Measurements from ENCODE around the gene RBM45.
"Not testable (repeated sequence)": the region's sequence is repeated elsewhere in the genome, so short reads cannot be mapped to it uniquely, and the experiment has no call there.

The RBM45 gene, protein sequence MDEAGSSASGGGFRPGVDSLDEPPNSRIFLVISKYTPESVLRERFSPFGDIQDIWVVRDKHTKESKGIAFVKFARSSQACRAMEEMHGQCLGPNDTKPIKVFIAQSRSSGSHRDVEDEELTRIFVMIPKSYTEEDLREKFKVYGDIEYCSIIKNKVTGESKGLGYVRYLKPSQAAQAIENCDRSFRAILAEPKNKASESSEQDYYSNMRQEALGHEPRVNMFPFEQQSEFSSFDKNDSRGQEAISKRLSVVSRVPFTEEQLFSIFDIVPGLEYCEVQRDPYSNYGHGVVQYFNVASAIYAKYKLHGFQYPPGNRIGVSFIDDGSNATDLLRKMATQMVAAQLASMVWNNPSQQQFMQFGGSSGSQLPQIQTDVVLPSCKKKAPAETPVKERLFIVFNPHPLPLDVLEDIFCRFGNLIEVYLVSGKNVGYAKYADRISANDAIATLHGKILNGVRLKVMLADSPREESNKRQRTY

GRCh38 chr2:178112202-178113152 is at the start of gene RBM45:
Gene RBM45, plus strand, starts transcription at chr2:178112437. Its CDS starts 110 bp downstream, at chr2:178112547.
- peak; percentile 79 for DNase-seq (ENCODE audit: low spot score)

DNA sequence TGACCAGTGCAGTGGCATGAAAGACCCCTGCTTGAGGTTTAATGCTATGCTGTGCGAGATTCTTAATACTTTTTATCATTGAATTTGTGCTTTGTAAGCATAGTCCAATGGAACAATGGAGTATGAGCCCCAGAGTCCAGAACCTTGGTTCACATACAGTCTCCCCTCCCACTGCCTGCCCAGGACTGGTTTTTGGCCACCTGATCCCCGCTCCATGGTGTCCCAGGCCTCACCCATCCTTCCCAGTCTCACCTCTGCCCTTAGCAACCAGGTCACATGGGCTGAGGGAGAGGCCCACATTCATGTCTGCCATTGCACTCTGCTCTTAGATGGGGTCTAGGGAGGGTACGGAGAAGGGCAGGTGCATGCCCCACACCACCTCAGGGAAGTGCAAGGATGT is 45.9 kb upstream of the RBM45 start:
- DNase-seq (ENCODE audit: low spot score): no peak

DNA sequence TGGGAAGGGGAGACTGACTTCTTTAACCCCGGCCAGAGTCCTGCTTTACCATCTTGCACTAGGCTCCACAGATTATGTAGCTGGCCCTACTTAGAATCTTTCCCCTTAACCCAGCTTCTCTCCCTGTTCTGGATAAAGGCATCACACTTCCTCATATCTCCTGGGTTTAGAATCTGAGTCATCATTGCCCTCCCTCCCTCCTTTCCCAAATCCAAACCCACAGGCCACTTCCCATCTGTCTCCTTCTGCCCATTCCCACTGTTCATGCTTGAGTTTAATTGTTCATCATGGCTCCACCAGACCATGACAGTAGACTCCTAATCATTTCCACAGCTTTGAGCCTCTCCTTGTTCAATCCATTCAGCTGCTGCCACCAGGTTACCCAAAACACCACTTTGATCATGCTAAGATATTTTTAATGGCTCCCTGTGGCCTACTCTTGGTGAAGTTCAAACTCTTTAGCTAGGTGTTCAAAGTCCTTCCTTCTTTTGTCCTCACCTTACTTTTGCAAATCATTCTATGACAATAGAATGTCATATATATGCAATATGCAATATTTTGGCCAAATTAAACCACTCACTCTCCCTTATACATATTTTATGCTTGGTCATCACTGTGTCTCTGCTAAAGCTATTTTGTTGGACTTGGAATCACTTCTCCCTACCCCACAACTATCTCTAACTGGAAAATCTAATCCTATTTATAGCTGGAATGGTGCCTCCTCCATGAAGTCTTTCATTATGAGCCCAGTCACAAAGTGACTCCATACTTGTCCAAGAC is 45.2 kb upstream of the RBM45 start:
- no peak for DNase-seq (ENCODE audit: low spot score)

- no peak for DNase-seq (ENCODE audit: low spot score)
Measured at GRCh38 chr2:178068823-178069454, 43.3 kb upstream of the RBM45 start.

DNA sequence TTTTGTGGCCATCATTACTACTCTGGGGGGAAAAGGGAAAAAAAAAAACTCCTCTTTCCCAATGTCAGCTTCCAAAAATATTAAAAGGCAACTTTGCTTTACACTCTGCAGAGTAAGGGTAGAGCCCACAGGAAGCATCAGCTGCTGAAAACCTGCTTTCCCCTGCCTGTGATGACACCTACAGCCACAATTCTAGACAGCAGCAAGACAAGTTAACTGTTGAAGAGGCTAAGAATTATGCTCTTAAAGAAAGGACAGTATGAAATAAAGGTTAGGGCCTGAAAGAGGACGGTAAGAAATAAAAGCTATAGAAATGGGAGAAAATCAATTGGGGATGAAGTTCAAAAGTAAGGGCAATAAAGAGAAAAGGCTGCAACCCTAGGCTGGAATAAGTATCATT is 42.7 kb upstream of the RBM45 start:
- DNase-seq (ENCODE audit: low spot score): no peak

DNA sequence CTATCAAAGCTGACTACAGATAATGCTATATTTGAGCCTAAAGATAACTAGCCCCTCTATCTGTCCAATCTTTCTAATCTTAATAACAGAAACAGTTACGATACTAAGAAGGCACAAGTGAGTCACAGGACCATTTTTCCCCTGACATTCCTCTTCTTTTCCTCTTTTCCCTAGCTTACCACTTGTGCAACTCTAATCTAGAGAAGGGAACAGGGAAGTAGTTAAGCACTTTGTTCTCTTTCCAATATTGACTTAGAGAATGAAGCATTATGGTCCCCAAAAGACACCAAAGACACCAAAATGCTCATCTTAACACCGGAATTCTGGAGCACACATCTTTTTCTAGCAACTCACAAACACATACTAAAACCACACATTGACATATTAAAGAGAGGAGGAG is 41.4 kb upstream of the RBM45 start:
- no peak for DNase-seq (ENCODE audit: low spot score)

- no peak for DNase-seq (ENCODE audit: low spot score)
Measured at GRCh38 chr2:178072000-178072382, 40.2 kb upstream of the RBM45 start.

GRCh38 chr2:178072383-178073301 is 39.6 kb upstream of the RBM45 start, which contains the start of gene PDE11A:
Gene PDE11A, minus strand, starts transcription at chr2:178072777. Its CDS starts 340 bp downstream, at chr2:178072437.
- no peak for DNase-seq (ENCODE audit: low spot score)

GRCh38 chr2:178074123-178075005 is 37.9 kb upstream of the RBM45 start:
- no peak for DNase-seq (ENCODE audit: low spot score)

- no peak for DNase-seq (ENCODE audit: low spot score)
Measured at GRCh38 chr2:178075006-178075326, 37.3 kb upstream of the RBM45 start.

DNA sequence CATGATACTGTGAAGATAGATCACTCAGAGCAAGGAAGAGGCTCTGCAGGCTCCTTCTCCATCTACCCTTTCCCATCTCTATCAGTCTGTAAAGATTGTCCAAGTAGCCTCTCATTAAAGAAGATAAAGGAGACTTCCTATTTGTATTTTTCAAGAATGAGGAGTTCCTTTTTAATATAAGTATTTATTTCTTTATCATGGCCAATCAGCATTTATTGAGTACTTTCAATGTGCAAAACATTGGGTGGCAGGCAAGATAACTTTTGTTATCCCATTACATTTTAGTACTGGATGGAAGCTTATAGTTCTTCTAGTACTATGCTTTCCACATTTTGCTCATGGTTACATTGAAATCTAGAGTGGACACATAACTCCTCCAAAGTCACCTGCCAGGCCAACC is 36.1 kb upstream of the RBM45 start:
- no peak for DNase-seq (ENCODE audit: low spot score)

DNA sequence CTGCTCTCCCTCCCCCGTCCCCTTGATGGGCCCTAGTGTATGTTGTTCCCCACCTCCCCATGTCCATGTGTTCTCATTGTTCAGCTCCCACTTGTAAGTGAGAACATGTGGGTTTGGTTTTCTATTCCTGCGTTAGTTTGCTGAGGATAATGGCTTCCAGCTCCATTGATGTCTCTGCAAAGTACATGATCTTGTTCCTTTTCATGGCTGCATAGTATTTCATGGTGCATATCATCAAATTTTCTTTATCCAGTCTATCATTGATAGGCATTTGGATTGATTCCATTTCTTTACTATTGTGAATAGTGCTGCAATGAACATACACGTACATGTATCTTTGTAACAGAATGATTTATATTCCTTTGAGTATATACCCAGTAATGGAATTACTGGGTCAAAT is 33.0 kb upstream of the RBM45 start:
- DNase-seq (ENCODE audit: low spot score): not testable (repeated sequence)

- DNase-seq (ENCODE audit: low spot score): no peak
Measured at GRCh38 chr2:178082408-178083045, 29.7 kb upstream of the RBM45 start.

- no peak for DNase-seq (ENCODE audit: low spot score)
Measured at GRCh38 chr2:178084273-178084672, 28.0 kb upstream of the RBM45 start.

DNA sequence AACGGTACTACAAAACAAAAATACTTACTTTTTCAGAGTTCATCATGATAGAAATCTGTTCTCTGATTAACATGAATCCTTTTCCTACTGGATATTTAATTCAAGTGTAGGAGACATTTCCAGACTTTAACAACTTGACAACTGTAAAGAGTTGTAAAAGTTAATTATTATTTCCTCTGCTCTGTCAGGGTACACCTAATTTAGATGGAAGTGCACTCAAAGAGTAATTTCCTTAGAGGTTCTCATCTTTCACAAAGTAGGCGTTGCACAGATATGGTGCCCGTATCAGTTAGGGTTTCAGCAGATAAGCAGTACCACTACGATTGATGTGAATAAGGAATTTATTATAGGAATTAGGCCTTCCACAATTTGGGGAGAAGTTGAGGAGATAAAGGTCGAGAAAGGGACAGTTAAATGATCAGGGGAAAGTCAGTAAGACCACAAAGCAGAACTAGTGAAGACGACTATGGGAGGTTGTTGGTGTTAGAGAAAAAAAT is 23.4 kb upstream of the RBM45 start:
- DNase-seq (ENCODE audit: low spot score): no peak

GRCh38 chr2:178093471-178093870 is 18.8 kb upstream of the RBM45 start:
- DNase-seq (ENCODE audit: low spot score): no peak

DNA sequence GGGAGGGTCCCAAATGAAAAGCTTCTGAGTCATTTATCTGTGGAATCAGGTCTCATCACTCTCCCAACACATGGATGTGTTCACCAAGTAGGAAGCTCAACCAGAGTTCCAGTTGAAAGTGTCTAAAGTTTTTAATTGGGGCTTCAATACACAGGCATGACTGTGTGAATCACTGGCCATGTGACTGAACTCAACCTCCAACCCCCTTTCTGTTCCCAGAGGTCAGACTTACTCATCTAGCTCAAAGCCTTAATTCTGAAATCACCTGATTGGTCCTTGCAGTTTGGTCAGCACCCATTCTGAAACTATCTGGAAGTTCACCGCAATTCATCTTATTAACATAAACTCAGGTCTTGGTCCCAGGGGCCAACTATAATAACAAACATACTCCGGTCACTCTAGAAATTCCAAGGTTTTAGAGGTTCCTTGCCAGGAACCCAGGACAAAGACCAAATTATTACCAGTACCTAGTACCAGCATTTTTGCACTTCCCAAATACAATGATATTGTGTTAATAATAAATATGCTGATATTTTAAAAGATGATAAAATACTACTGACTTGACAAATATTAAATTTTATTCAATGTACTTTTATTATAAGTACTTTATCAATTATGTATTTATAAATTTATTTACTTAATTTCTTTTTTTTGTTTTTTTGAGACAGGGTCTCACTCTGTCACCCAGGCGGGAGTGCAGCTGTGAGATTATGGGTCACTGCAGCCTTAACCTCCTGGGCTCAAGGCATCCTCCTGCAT is 10.7 kb upstream of the RBM45 start:
- DNase-seq (ENCODE audit: low spot score): no peak

GRCh38 chr2:178105566-178105965 is 6.7 kb upstream of the RBM45 start:
- no peak for DNase-seq (ENCODE audit: low spot score)
